NCI-H187 (cell line): Measurements from ENCODE around the gene NEURL1.

Experiments used
- DNase-seq, 2 experiments: peaks; one replicate each; lab custom pipeline; 2025; lab: John Stamatoyannopoulos, UW

NEURL1 gene

DNA sequence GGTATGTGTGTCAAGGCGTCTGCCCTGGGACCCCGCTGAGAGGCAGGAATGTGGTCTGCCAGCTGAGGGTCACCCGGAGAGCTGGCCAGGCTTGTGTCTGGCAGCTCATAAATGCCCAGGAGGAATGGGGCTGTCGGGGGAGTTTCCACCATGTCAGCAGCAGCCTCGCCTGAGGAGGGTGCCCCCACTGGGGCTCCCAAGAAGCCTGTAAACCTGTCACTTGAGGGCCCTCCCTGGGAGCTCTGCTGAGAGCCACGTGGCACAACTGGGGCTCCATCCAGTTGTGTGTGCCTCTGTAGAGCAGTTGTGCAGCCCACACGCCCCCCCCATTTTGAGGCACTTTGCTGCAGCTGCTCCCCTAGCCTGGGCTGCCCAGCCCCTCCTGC lies 70.6 kb downstream of the NEURL1 start:
- no peak for DNase-seq

DNA sequence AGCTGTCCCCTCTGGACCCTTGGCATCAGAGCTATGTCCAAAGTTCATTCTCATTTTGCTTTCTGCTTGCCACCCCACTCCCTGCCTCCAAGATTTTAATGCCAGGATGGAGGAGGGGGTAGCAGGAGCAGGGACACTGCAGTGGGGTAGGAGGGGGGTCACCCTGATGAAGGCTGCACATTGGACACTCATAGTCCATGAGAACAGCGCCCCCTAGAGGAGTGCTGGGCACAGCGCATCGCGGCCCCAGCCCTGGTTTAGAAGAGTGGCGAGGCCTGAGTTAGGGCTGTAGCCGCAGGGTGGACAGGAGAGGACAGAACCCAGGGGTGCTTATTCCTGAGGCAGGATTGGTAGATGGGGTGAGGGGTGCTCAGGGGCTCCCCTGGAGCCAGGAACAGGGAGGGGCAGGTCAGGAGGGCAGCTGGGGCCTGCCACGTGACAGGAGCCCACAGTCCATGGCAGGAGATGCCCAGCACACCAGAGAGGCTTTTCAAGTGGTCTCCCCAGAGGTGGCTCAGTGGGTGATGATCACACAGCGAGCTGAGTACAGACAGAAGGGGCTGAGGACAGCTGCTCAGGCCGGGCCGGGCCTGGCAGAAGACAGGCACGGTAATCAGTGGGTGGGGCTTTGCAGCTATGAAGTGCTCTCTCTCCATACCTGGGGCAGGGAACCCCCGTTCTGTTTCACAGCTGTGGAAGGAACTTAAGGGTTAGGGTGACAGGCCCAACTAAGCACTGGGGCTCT lies 71.4 kb downstream of the NEURL1 start:
- DNase-seq, result no peak

GRCh38 chr10:103566536-103566935 lies 73.0 kb downstream of the NEURL1 start:
- DNase-seq, result no peak

GRCh38 chr10:103568505-103568904 lies 75.0 kb downstream of the NEURL1 start:
- no peak for DNase-seq

DNA sequence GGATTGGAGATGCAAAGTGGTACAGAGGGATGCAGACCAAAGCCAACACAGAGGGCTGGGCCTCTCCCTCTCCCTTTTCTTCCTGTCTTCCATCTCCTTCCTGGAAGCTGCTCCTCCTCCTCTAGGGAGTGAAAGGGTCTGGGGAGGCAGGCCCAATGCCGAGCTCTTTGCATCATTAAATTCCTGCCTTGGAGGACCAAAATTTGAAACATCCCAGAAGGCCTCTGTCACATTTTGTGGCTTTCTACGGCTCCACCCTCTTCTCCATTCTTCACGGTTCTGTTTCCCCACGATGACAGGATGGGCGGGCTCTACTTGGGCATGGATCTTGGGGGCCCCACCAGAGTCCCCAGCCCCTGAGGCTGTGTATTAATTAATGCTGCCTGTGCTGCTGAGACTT lies 76.4 kb downstream of the NEURL1 start:
- DNase-seq, result no peak

DNA sequence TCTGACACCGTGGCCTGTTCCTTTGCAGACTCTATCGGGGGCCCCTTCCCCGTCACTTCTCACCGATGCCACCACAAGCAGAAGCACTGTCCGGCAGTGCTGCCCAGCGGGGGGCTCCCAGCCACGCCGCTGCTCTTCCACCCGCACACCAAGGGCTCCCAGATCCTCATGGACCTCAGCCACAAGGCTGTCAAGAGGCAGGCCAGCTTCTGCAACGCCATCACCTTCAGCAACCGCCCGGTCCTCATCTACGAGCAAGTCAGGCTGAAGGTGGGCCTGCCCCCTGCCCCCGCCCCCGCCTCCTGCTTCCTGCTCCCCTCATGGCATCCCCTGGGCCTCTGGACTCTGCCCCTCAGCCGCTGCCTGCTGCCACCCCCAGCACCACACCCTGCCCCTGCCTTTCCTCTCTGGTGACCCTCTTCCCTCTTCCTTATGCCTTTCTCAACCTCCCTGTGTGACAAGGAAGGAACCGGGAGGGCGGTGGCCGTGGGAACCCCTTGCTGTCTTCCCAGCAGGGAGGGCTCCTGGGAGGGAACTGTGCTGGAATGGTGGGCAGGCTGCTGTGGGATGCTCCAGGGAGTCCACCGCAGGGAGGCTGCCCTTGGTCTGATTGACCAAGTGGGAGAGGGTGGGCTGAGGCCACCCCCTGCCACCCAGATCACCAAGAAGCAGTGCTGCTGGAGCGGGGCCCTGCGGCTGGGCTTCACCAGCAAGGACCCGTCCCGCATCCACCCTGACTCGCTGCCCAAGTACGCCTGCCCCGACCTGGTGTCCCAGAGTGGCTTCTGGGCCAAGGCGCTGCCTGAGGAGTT lies 77.5 kb downstream of the NEURL1 start:
- DNase-seq, result no peak

DNA sequence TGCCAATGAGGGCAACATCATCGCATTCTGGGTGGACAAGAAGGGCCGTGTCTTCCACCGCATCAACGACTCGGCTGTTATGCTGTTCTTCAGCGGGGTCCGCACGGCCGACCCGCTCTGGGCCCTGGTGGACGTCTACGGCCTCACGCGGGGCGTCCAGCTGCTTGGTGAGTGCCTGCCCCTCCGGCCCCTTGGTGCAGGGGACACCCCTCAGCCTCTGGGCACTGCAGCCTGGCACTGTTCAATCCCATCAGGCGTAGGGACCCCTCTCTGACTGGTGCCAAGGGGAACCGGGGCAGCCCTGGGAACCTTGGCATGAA lies 78.1 kb downstream of the NEURL1 start:
- no peak for DNase-seq

GRCh38 chr10:103572347-103573204 lies 79.1 kb downstream of the NEURL1 start:
- DNase-seq, result no peak

DNA sequence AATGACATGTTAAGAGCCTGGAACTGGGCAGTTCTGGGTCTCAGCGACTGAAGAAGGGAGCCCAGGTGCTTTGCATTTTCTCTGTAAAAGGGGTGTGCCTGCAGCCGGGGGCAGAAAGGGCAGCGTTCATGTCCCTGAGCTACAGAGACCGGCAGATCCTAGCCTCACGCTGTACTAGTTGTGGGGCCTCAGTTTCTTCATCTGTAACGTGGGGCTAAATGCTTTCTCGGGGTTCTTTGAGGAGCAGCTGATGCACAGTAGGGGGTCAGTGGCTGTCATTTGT lies 79.6 kb downstream of the NEURL1 start:
- DNase-seq, result no peak

GRCh38 chr10:103574097-103575061 lies 80.9 kb downstream of the NEURL1 start:
- DNase-seq, result no peak

- DNase-seq, result no peak
Measured at GRCh38 chr10:103575416-103576075, 82.0 kb downstream of the NEURL1 start.

- DNase-seq, result no peak
Measured at GRCh38 chr10:103576076-103576471, 82.6 kb downstream of the NEURL1 start.

GRCh38 chr10:103576862-103577261 lies 83.4 kb downstream of the NEURL1 start:
- no peak for DNase-seq

- DNase-seq, result no peak
Measured at GRCh38 chr10:103578782-103579382, 85.4 kb downstream of the NEURL1 start.

GRCh38 chr10:103580011-103580410 lies 86.5 kb downstream of the NEURL1 start:
- no peak for DNase-seq

GRCh38 chr10:103580430-103580829 lies 86.9 kb downstream of the NEURL1 start:
- DNase-seq, result no peak

- DNase-seq, result no peak
Measured at GRCh38 chr10:103581499-103581898, 88.0 kb downstream of the NEURL1 start.

DNA sequence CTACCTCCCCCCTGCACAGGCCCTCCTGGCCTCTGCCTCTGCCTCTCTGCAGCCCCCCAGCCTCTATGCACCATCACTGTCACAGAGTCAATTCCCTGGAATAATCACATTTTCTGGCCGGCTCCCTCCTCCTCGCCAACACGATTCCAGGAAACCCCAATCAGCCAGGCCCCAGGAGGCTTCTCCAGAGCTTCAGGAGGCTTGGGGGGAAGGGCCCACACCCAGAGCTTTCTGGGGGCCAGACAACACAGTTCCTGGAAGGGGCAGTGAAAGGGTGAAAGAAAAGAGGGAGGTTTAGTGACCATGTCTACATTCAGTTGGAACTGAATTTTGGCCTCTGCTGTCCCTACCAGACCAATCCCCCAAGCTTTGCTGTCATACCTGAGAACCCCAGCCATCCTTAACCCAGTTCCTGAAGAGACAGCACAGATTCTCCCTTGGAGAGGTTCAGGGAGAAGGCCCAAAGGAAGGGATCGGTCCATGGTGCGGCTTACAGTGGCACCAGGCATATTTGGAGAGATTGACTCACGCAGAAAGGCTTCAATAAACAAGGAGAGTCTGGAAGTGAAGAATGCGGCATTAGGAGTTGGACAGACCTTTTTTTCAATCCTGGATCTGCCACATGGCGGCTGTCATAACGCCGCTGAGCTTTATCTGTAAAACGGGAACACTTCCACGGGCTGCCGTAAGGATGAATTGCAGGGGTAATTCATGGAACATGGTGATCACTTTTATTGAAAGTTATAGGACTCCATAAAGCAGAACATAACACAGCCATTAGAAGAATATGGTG lies 89.0 kb downstream of the NEURL1 start:
- no peak for DNase-seq

DNA sequence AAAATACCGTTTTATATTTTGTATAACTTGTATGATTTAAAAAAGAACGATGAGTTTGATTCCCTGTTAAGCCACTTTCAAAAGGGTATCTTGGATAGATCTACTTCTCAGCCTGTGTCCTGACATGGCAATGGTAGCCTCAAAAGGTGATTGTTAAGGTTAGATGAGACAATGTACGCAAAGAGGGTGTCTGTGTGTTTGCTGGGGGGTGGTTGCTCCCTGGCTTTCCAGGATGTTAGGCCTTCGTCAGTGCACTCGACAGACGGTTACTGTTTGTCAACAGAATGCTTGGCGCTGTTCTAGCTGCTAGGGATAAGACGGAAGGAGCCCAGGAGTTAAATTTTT lies 90.3 kb downstream of the NEURL1 start:
- DNase-seq, result no peak
